HEK293 (cell line): ENCODE data around the gene PRADC1.

Experiments
- CTCF ChIA-PET: fragments of 350-600 bp; formaldehyde crosslinking; extraction: SDS; loops from one replicate; lab custom pipeline; 2021; ENCODE audit warnings: antibody characterized with exemption; lab: Yijun Ruan, JAX
- POLR2A ChIA-PET: fragments of 300-600 bp; formaldehyde crosslinking; extraction: SDS; loops from one replicate; lab custom pipeline; 2020; ENCODE audit warnings: antibody characterized with exemption, inconsistent platforms; lab: Yijun Ruan, JAX
- H3K27ac ChIP-seq: fragments of 200-500 bp; sonication (Bioruptor generic); 2 replicates; pipeline ENCODE4 v1.5.1; 2014; ENCODE audit warnings: low read depth, low read length, control low read depth, inconsistent platforms; ENCODE audit errors: extremely low read depth
- H3K36me3 ChIP-seq, 2 experiments: fragments of 200-500 bp in 1 of 2; sonication (Bioruptor generic) in 1 of 2; 1 replicate in 1 of 2; 2 replicates in 1 of 2; pipeline ENCODE4 v1.5.1; 2014 to 2017; ENCODE audit warnings: inconsistent platforms in 2 of 2, low read length in 2 of 2; ENCODE audit not compliant: control insufficient read depth in 2 of 2, insufficient read depth in 1 of 2
- H3K4me1 ChIP-seq: fragments of 200-500 bp; sonication (Bioruptor generic); 2 replicates; pipeline ENCODE4 v1.5.1; 2014; ENCODE audit warnings: mild to moderate bottlenecking, low read length, inconsistent platforms; ENCODE audit not compliant: control insufficient read depth, insufficient read depth
- H3K4me3 ChIP-seq: 2 replicates; pipeline ENCODE4 v1.5.1; 2011; ENCODE audit warnings: low read depth, mild to moderate bottlenecking, control low read depth, low read length, moderate library complexity
- H3K9me3 ChIP-seq: fragments of 200-500 bp; sonication (Bioruptor generic); 2 replicates; pipeline ENCODE4 v1.5.1; 2014; ENCODE audit warnings: low read depth, low read length, inconsistent platforms; ENCODE audit not compliant: control insufficient read depth, insufficient read depth
- ATF2 ChIP-seq: fragments of 450-650 bp; formaldehyde crosslinking; IDR thresholded peaks from 2 replicates; pipeline ENCODE4 v1.5.1; 2016; ENCODE audit warnings: missing biosample characterization, missing genetic modification characterization, low read depth
- BCL11B ChIP-seq: fragments of 450-650 bp; formaldehyde crosslinking; IDR thresholded peaks from 2 replicates; pipeline ENCODE4 v1.5.1; 2016; ENCODE audit warnings: low read depth, missing biosample characterization, missing genetic modification characterization
- IKZF3 ChIP-seq: fragments of 450-650 bp; IDR thresholded peaks from 2 replicates; pipeline ENCODE4 v1.5.0; 2018; ENCODE audit warnings: missing biosample characterization, mild to moderate bottlenecking, missing genetic modification characterization, moderate library complexity
- KLF17 ChIP-seq: fragments of 450-650 bp; formaldehyde crosslinking; IDR thresholded peaks from 2 replicates; pipeline ENCODE4 v1.5.1; 2016; ENCODE audit warnings: missing biosample characterization, missing genetic modification characterization
- SP2 ChIP-seq: fragments of 450-650 bp; formaldehyde crosslinking; IDR thresholded peaks from 2 replicates; pipeline ENCODE4 v1.5.1; 2016; ENCODE audit warnings: missing biosample characterization, missing genetic modification characterization
- SP3 ChIP-seq: fragments of 450-650 bp; formaldehyde crosslinking; IDR thresholded peaks from 2 replicates; pipeline ENCODE4 v1.5.1; 2016; ENCODE audit warnings: missing biosample characterization, missing genetic modification characterization
- ZBTB17 ChIP-seq: fragments of 450-650 bp; formaldehyde crosslinking; IDR thresholded peaks from 2 replicates; pipeline ENCODE4 v1.5.1; 2016; ENCODE audit warnings: missing biosample characterization, missing genetic modification characterization
- ZFP69B ChIP-seq: fragments of 450-650 bp; formaldehyde crosslinking; IDR thresholded peaks from 2 replicates; pipeline ENCODE4 v1.5.1; 2016; ENCODE audit warnings: missing biosample characterization, missing genetic modification characterization
- ZNF10 ChIP-seq: fragments of 450-650 bp; formaldehyde crosslinking; IDR thresholded peaks from 2 replicates; pipeline ENCODE4 v1.5.1; 2017; ENCODE audit warnings: missing biosample characterization, missing genetic modification characterization
- ZNF155 ChIP-seq: fragments of 450-650 bp; formaldehyde crosslinking; IDR thresholded peaks from 2 replicates; pipeline ENCODE4 v1.5.1; 2016; ENCODE audit warnings: missing biosample characterization, missing genetic modification characterization
- ZNF2 ChIP-seq: fragments of 450-650 bp; formaldehyde crosslinking; IDR thresholded peaks from 2 replicates; pipeline ENCODE4 v1.5.1; 2016; ENCODE audit warnings: missing biosample characterization, missing genetic modification characterization
- ZNF302 ChIP-seq: fragments of 450-650 bp; formaldehyde crosslinking; IDR thresholded peaks from 2 replicates; pipeline ENCODE4 v1.5.1; 2016; ENCODE audit warnings: missing biosample characterization, missing genetic modification characterization, low read depth
- ZNF324 ChIP-seq: fragments of 450-650 bp; formaldehyde crosslinking; IDR thresholded peaks from 2 replicates; pipeline ENCODE4 v1.5.1; 2016; ENCODE audit warnings: missing biosample characterization, missing genetic modification characterization
- ZNF335 ChIP-seq: fragments of 450-650 bp; formaldehyde crosslinking; conservative IDR thresholded peaks from 2 replicates; pipeline ENCODE4 v1.5.1; 2016; ENCODE audit warnings: missing biosample characterization, missing genetic modification characterization
- ZNF341 ChIP-seq: fragments of 450-650 bp; formaldehyde crosslinking; IDR thresholded peaks from 2 replicates; pipeline ENCODE4; 2016; ENCODE audit warnings: low read depth, missing biosample characterization, missing genetic modification characterization
- ZNF426 ChIP-seq: fragments of 450-650 bp; formaldehyde crosslinking; IDR thresholded peaks from 2 replicates; pipeline ENCODE4 v1.5.1; 2017; ENCODE audit warnings: missing biosample characterization, missing genetic modification characterization, mild to moderate bottlenecking, inconsistent platforms, moderate library complexity
- ZNF514 ChIP-seq: fragments of 450-650 bp; formaldehyde crosslinking; IDR thresholded peaks from 2 replicates; pipeline ENCODE4 v1.5.1; 2016; ENCODE audit warnings: missing biosample characterization, missing genetic modification characterization
- ZNF529 ChIP-seq: fragments of 450-650 bp; formaldehyde crosslinking; IDR thresholded peaks from 2 replicates; pipeline ENCODE4 v1.5.1; 2017; ENCODE audit warnings: missing genetic modification characterization, missing biosample characterization; ENCODE audit not compliant: insufficient replicate concordance
- ZNF561 ChIP-seq: fragments of 450-650 bp; IDR thresholded peaks from 2 replicates; pipeline ENCODE4 v1.5.1; 2018; ENCODE audit warnings: missing biosample characterization, missing genetic modification characterization, borderline replicate concordance
- ZNF76 ChIP-seq: fragments of 450-650 bp; formaldehyde crosslinking; IDR thresholded peaks from 2 replicates; pipeline ENCODE4; 2016; ENCODE audit warnings: low read depth, missing biosample characterization, missing genetic modification characterization, borderline replicate concordance
- ZNF777 ChIP-seq: fragments of 450-650 bp; formaldehyde crosslinking; IDR thresholded peaks from 2 replicates; pipeline ENCODE4 v1.5.1; 2017; ENCODE audit warnings: missing biosample characterization, missing genetic modification characterization, borderline replicate concordance
- ZNF785 ChIP-seq: fragments of 450-650 bp; formaldehyde crosslinking; IDR thresholded peaks from 2 replicates; pipeline ENCODE4 v1.5.1; 2016; ENCODE audit warnings: missing biosample characterization, missing genetic modification characterization
- ZSCAN23 ChIP-seq: fragments of 450-650 bp; formaldehyde crosslinking; IDR thresholded peaks from 2 replicates; pipeline ENCODE4 v1.5.1; 2016; ENCODE audit warnings: missing biosample characterization, missing genetic modification characterization
- TF ChIP-seq, protein P1 (sequence below): fragments of 450-650 bp; formaldehyde crosslinking; IDR thresholded peaks from 2 replicates; pipeline ENCODE4 v1.5.1; 2016; ENCODE audit warnings: missing biosample characterization, missing genetic modification characterization
- TF ChIP-seq, protein P2 (sequence below): fragments of 450-650 bp; formaldehyde crosslinking; IDR thresholded peaks from 2 replicates; pipeline ENCODE4 v1.5.1; 2016; ENCODE audit warnings: missing biosample characterization, missing genetic modification characterization
- TF ChIP-seq, protein P3 (sequence below): fragments of 450-650 bp; formaldehyde crosslinking; IDR thresholded peaks from 2 replicates; pipeline ENCODE4 v1.5.1; 2017; ENCODE audit warnings: missing biosample characterization, missing genetic modification characterization
- TF ChIP-seq, protein P4 (sequence below): fragments of 450-650 bp; formaldehyde crosslinking; IDR thresholded peaks from 2 replicates; pipeline ENCODE4 v1.5.1; 2016; ENCODE audit warnings: missing biosample characterization, missing genetic modification characterization

PRADC1 gene

DNA sequence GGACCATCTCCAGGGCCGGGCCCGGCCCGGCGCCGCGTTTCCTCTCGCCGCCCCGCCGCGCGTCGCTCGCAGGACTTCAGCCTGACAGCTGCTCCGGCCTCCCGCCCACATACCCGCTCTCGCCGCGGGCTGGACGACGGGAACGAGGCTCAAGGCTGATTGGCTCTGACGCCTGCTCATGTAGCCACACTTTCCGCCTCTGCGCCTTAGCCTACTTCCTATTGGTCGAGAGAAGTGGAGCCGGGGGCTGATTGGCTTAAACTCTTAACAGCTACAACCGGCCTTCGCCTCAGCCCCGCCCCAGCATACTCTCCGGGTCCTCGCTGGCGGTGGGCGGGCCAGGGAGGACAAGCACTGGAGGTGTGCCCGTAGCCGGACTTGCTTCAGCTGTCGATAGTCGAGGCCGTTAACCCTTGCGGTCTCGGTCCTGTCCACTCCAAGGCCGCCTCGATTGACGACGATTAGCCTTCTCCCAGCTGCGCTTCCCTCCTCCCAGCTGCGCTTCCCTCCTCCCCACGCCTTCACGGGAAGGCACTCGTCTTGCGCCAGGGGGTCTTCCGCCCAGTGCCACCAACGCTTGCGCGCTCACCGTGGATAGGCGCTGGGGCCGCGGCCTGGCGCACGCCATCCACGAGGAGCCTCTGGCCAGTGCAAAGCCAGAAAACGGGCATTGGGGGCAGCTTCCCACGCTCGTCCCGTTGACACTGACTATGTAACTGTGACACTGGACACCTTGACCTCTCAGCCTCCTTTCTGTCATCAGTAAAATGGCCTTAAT is at the start of gene PRADC1:
PRADC1 (minus strand) TSS at position 86 of the 778 bp plus-strand sequence; CDS start at position 7, 79 bp downstream.
- peak within 1 kb of the TSS; percentile 87 for H3K4me3 ChIP-seq
- H3K36me3 ChIP-seq = peaks cover 6 to 43% of the 10 kb centered on the region in 2 experiments; a peak in 2 of 3 replicates
- peak within 1 kb of the TSS; percentile 97 for H3K27ac ChIP-seq
- no peaks in the 10 kb centered on the region for H3K9me3 ChIP-seq
- peaks cover 12% of the 10 kb centered on the region; the same call in 1 of the 2 replicates for H3K4me1 ChIP-seq
- CTCF ChIA-PET = interaction anchor here (1.5 to 2.0 kb wide), 2 partner anchors 21 to 57 kb away, joined by 6 to 11 read pairs; no protein-coding TSS in a partner anchor
- POLR2A ChIA-PET = interaction anchor here (0.5 to 3.7 kb wide), 24 partner anchors 9 to 504 kb away, joined by 3 to 33 read pairs (median 6); partner anchors contain the start of genes ALMS1, FBXO41, SPR and TPRKB
- TF ChIP-seq KLF17 (tag by site-specific recombination) (0 out of 2 replicates have a peak, but pooled peaks have one; percentile 34), ZNF302 (tag by site-specific recombination) (no peak), ZNF561 (tag by site-specific recombination) (0 out of 2 replicates have a peak, but pooled peaks have one; percentile 11), ZNF155 (no peak), ZNF2 (peak; percentile 47; the same call in 1 of the 2 replicates), ZNF341 (tag by site-specific recombination) (peak; percentile 80), ZNF777 (peak; percentile 54; the same call in 1 of the 2 replicates), ZNF514 (tag by site-specific recombination) (no peak), ATF2 (tag by site-specific recombination) (no peak), IKZF3 (peak; percentile 50; the same call in 1 of the 2 replicates), ZNF335 (tag by site-specific recombination) (peak; percentile 93), SP2 (tag by site-specific recombination) (peak; percentile 99), ZNF324 (peak; percentile 56; the same call in 1 of the 2 replicates), ZNF426 (tag by site-specific recombination) (no peak), ZNF529 (tag by site-specific recombination) (no peak), BCL11B (peak; percentile 97), ZNF76 (tag by site-specific recombination) (peak; percentile 65; the same call in 1 of the 2 replicates), ZFP69B (tag by site-specific recombination) (peak; percentile 36; the same call in 1 of the 2 replicates), SP3 (tag by site-specific recombination) (peak; percentile 91), ZSCAN23 (tag by site-specific recombination) (peak; percentile 10; the same call in 1 of the 2 replicates), ZNF10 (tag by site-specific recombination) (no peak; the same call in 1 of the 2 replicates), ZBTB17 (tag by site-specific recombination) (peak; percentile 100), ZNF785 (tag by site-specific recombination) (peak; percentile 44; the same call in 1 of the 2 replicates)
- TF ChIP-seq, protein P1, sequence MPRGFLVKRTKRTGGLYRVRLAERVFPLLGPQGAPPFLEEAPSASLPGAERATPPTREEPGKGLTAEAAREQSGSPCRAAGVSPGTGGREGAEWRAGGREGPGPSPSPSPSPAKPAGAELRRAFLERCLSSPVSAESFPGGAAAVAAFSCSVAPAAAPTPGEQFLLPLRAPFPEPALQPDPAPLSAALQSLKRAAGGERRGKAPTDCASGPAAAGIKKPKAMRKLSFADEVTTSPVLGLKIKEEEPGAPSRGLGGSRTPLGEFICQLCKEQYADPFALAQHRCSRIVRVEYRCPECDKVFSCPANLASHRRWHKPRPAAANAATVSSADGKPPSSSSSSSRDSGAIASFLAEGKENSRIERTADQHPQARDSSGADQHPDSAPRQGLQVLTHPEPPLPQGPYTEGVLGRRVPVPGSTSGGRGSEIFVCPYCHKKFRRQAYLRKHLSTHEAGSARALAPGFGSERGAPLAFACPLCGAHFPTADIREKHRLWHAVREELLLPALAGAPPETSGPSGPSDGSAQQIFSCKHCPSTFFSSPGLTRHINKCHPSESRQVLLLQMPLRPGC (tag by site-specific recombination) = 0 out of 2 replicates have a peak, but pooled peaks have one; percentile 56
- TF ChIP-seq, protein P2, sequence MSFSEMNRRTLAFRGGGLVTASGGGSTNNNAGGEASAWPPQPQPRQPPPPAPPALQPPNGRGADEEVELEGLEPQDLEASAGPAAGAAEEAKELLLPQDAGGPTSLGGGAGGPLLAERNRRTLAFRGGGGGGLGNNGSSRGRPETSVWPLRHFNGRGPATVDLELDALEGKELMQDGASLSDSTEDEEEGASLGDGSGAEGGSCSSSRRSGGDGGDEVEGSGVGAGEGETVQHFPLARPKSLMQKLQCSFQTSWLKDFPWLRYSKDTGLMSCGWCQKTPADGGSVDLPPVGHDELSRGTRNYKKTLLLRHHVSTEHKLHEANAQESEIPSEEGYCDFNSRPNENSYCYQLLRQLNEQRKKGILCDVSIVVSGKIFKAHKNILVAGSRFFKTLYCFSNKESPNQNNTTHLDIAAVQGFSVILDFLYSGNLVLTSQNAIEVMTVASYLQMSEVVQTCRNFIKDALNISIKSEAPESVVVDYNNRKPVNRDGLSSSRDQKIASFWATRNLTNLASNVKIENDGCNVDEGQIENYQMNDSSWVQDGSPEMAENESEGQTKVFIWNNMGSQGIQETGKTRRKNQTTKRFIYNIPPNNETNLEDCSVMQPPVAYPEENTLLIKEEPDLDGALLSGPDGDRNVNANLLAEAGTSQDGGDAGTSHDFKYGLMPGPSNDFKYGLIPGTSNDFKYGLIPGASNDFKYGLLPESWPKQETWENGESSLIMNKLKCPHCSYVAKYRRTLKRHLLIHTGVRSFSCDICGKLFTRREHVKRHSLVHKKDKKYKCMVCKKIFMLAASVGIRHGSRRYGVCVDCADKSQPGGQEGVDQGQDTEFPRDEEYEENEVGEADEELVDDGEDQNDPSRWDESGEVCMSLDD (tag by site-specific recombination) = 0 out of 2 replicates have a peak, but pooled peaks have one; percentile 6
- TF ChIP-seq, protein P3, sequence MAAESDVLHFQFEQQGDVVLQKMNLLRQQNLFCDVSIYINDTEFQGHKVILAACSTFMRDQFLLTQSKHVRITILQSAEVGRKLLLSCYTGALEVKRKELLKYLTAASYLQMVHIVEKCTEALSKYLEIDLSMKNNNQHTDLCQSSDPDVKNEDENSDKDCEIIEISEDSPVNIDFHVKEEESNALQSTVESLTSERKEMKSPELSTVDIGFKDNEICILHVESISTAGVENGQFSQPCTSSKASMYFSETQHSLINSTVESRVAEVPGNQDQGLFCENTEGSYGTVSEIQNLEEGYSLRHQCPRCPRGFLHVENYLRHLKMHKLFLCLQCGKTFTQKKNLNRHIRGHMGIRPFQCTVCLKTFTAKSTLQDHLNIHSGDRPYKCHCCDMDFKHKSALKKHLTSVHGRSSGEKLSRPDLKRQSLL (tag by site-specific recombination) = 0 out of 2 replicates have a peak, but pooled peaks have one; percentile 5
- TF ChIP-seq, protein P4, sequence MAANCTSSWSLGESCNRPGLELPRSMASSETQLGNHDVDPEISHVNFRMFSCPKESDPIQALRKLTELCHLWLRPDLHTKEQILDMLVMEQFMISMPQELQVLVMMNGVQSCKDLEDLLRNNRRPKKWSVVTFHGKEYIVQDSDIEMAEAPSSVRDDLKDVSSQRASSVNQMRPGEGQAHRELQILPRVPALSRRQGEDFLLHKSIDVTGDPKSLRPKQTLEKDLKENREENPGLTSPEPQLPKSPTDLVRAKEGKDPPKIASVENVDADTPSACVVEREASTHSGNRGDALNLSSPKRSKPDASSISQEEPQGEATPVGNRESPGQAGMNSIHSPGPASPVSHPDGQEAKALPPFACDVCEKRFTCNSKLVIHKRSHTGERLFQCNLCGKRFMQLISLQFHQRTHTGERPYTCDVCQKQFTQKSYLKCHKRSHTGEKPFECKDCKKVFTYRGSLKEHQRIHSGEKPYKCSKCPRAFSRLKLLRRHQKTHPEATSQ (tag by site-specific recombination) = peak; percentile 86; the same call in 1 of the 2 replicates
